A549 (cell line): ENCODE results near the gene CDAN1. TPM values are rescaled to one million over a fixed set of nuclear protein-coding genes. Genes with fewer than 3 reads are reported as not detected.

Source experiments
- ATAC-seq, 2 experiments: fragments of 200-7000 bp in 1 of 2; fragments of >200 bp in 1 of 2; cut with Nextera tagmentation in 1 of 2; cut with Tn5 transposase in 1 of 2; 3 replicates each; pipeline versions ENCODE4 v1.8.0 to v1.9.1; 2018 to 2020; ENCODE audit warnings: mild to moderate bottlenecking in 1 of 2, moderate library complexity in 1 of 2
- CTCF ChIA-PET: fragments of 300-600 bp; sonication (Branson Sonifier 250); formaldehyde crosslinking; extraction: SDS; loops from one replicate; lab custom pipeline; 2021; ENCODE audit warnings: antibody characterized with exemption, inconsistent platforms; lab: Yijun Ruan, JAX
- POLR2A ChIA-PET: fragments of 350-600 bp; formaldehyde crosslinking; extraction: SDS; loops from one replicate; lab custom pipeline; 2021; ENCODE audit warnings: antibody characterized with exemption, inconsistent platforms; lab: Yijun Ruan, JAX
- DNase-seq, 2 experiments: peaks; one replicate each; pipeline versions ENCODE4 v3.0.0 to v3.0.0-alpha.2; 2011 to 2016; ENCODE audit warnings: low read depth in 1 of 2, low spot score in 1 of 2
- FAIRE-seq: peaks from 2 replicates; lab custom pipeline; 2011; peaks lifted over from hg19 to GRCh38; lab: Jason Lieb, UNC
- H3K27ac ChIP-seq, 2 experiments: fragments of >200 bp; sonication (Bioruptor Twin); formaldehyde crosslinking; 3 replicates each; pipeline ENCODE4 v1.5.1; 2016 to 2017
- H3K4me1 ChIP-seq: fragments of >200 bp; sonication (Bioruptor Twin); formaldehyde crosslinking; 3 replicates; pipeline ENCODE4 v1.6.1; 2016
- H3K4me2 ChIP-seq: fragments of >200 bp; sonication (Bioruptor Twin); formaldehyde crosslinking; 3 replicates; pipeline ENCODE4 v1.6.1; 2016
- H3K4me3 ChIP-seq: fragments of >200 bp; sonication (Bioruptor Twin); formaldehyde crosslinking; 3 replicates; pipeline ENCODE4 v1.5.1; 2016
- H3K9me3 ChIP-seq: fragments of >200 bp; sonication (Bioruptor Twin); formaldehyde crosslinking; 3 replicates; pipeline ENCODE4 v1.6.1; 2016
- CBX2 ChIP-seq: fragments of 200-600 bp; sonication (generic); IDR thresholded peaks from 2 replicates; pipeline ENCODE4 v1.6.1; 2016; ENCODE audit warnings: low read depth, mild to moderate bottlenecking, borderline replicate concordance
- CEBPB ChIP-seq, 2 experiments: fragments of >200 bp in 1 of 2; sonication (Bioruptor Twin) in 1 of 2; formaldehyde crosslinking in 1 of 2; IDR thresholded peaks; 2 replicates each; pipeline ENCODE4 v1.6.1; 2012 to 2016
- CHD2 ChIP-seq: fragments of 150-350 bp; IDR thresholded peaks from 2 replicates; pipeline ENCODE4 v1.6.1; 2014; ENCODE audit warnings: low read length; ENCODE audit not compliant: partially characterized antibody
- EHF ChIP-seq: fragments of 250-450 bp; sonication (Bioruptor Pico); IDR thresholded peaks from 2 replicates; pipeline ENCODE4 v1.5.0; 2020; ENCODE audit warnings: mild to moderate bottlenecking
- EHMT2 ChIP-seq: fragments of 200-600 bp; sonication (generic); IDR thresholded peaks from 2 replicates; pipeline ENCODE4 v1.6.1; 2016; ENCODE audit warnings: antibody characterized with exemption, low read depth, mild to moderate bottlenecking, moderate library complexity
- FOSL2 ChIP-seq, 2 experiments: fragments of 450-650 bp in 1 of 2; fragments of >200 bp in 1 of 2; sonication (Bioruptor Twin) in 1 of 2; formaldehyde crosslinking; IDR thresholded peaks; 2 replicates each; pipeline versions ENCODE4 v1.5.0 to v1.6.1; 2016 to 2020; ENCODE audit warnings: mild to moderate bottlenecking in 1 of 2, moderate library complexity in 1 of 2
- FOXS1 ChIP-seq: fragments of 250-450 bp; sonication (Bioruptor Pico); IDR thresholded peaks from 2 replicates; pipeline ENCODE4 v1.5.0; 2020; ENCODE audit warnings: mild to moderate bottlenecking, moderate library complexity
- HES2 ChIP-seq: fragments of >200 bp; sonication (Bioruptor Twin); formaldehyde crosslinking; IDR thresholded peaks from 2 replicates; pipeline ENCODE4 v1.6.1; 2016
- HEYL ChIP-seq: fragments of 250-450 bp; sonication (Bioruptor Pico); IDR thresholded peaks from 2 replicates; pipeline ENCODE4 v1.8.0; 2021; ENCODE audit warnings: mild to moderate bottlenecking, moderate library complexity
- HOXA7 ChIP-seq: fragments of 250-450 bp; sonication (Bioruptor Pico); IDR thresholded peaks from 2 replicates; pipeline ENCODE4 v1.5.0; 2020; ENCODE audit warnings: mild to moderate bottlenecking, moderate library complexity
- JUN ChIP-seq, 2 experiments: fragments of >200 bp; sonication (Bioruptor Twin); formaldehyde crosslinking; IDR thresholded peaks; 2 replicates in 1 of 2; 3 replicates in 1 of 2; pipeline ENCODE4 v1.6.1; 2016 to 2017
- JUNB ChIP-seq: fragments of >200 bp; sonication (Bioruptor Twin); formaldehyde crosslinking; IDR thresholded peaks from 2 replicates; pipeline ENCODE4 v1.6.1; 2016
- MAFK ChIP-seq: fragments of 450-650 bp; IDR thresholded peaks from 2 replicates; pipeline ENCODE4 v1.6.1; 2014; ENCODE audit not compliant: partially characterized antibody
- PHF8 ChIP-seq: fragments of 200-600 bp; sonication (generic); IDR thresholded peaks from 2 replicates; pipeline ENCODE4 v1.6.1; 2016; ENCODE audit warnings: low read depth, mild to moderate bottlenecking, antibody characterized with exemption, moderate library complexity, borderline replicate concordance
- RAD21 ChIP-seq, 2 experiments: fragments of >200 bp in 1 of 2; sonication (Bioruptor Twin) in 1 of 2; formaldehyde crosslinking in 1 of 2; IDR thresholded peaks in 1 of 2; conservative IDR thresholded peaks in 1 of 2; 2 replicates in 1 of 2; 3 replicates in 1 of 2; pipeline ENCODE4 v1.6.1; 2012 to 2018; ENCODE audit warnings: inconsistent platforms in 1 of 2
- RNF2 ChIP-seq: fragments of 200-600 bp; sonication (generic); IDR thresholded peaks from 2 replicates; pipeline ENCODE4 v1.6.1; 2016; ENCODE audit warnings: low read depth, mild to moderate bottlenecking, antibody characterized with exemption, moderate library complexity, borderline replicate concordance
- SMC3 ChIP-seq: fragments of >200 bp; sonication (Bioruptor Twin); formaldehyde crosslinking; IDR thresholded peaks from 3 replicates; pipeline ENCODE4 v1.6.1; 2018; ENCODE audit warnings: inconsistent platforms
- USF2 ChIP-seq: fragments of 450-650 bp; IDR thresholded peaks from 2 replicates; pipeline ENCODE4 v1.6.1; 2014; ENCODE audit warnings: antibody characterized with exemption
- ZC3H11A ChIP-seq: fragments of 450-650 bp; IDR thresholded peaks from 2 replicates; pipeline ENCODE4 v1.6.1; 2014; ENCODE audit warnings: antibody characterized with exemption, mild to moderate bottlenecking
- ZNF302 ChIP-seq: fragments of 250-450 bp; sonication (Bioruptor Pico); IDR thresholded peaks from 2 replicates; pipeline ENCODE4 v1.9.0; 2021; ENCODE audit warnings: inconsistent platforms, mild to moderate bottlenecking, moderate library complexity
- ZSCAN20 ChIP-seq: fragments of 250-450 bp; sonication (Bioruptor Pico); IDR thresholded peaks from 2 replicates; pipeline ENCODE4 v1.8.0; 2022; ENCODE audit warnings: mild to moderate bottlenecking, moderate library complexity
- WGBS: methylation state at CpG from one replicate; pipeline ENCODE4 v1.1.6; 2017; ENCODE audit errors: missing lambda C conversion rate; 5-methylcytosine and 5-hydroxymethylcytosine counted together
- polyA plus RNA-seq, 4 experiments: library from polyadenylated mRNA; depleted of rRNA in 3 of 4; stranded (reverse); fragments of >200 nt; fragmentation: RNase III in 1 of 4; extraction: RNeasy Plus Mini Kit Qiagen cat#74134 plus additional on column Dnase treatment in 1 of 4; gene quantifications; 2 replicates in 3 of 4; 3 replicates in 1 of 4; pipeline ENCODE4 v1.2.3, GENCODE V29; 2011 to 2017
- TF ChIP-seq, protein P1 (sequence below): fragments of >200 bp; sonication (Bioruptor Twin); formaldehyde crosslinking; IDR thresholded peaks from 3 replicates; pipeline ENCODE4 v1.6.1; 2016
- TF ChIP-seq, protein P2 (sequence below): fragments of 200-600 bp; sonication (generic); IDR thresholded peaks from 2 replicates; pipeline ENCODE4 v1.6.1; 2016; ENCODE audit warnings: antibody characterized with exemption, mild to moderate bottlenecking, moderate library complexity
- TF ChIP-seq, protein P3 (sequence below): fragments of 250-450 bp; sonication (Bioruptor Pico); IDR thresholded peaks from 2 replicates; pipeline ENCODE4 v1.5.0; 2020; ENCODE audit warnings: low read depth, mild to moderate bottlenecking, moderate library complexity
- TF ChIP-seq, protein P4 (sequence below): IDR thresholded peaks from 2 replicates; pipeline ENCODE4 v1.6.1; 2012; ENCODE audit warnings: low read depth, borderline replicate concordance
- TF ChIP-seq, protein P5 (sequence below): fragments of >200 bp; sonication (Bioruptor Twin); formaldehyde crosslinking; IDR thresholded peaks from 3 replicates; pipeline ENCODE4 v1.5.1; 2016

CDAN1 gene
- polyA plus RNA-seq, 2 of the 4 experiments (the other 2 are of a cell fraction), result 2.9 to 6.9 TPM

GRCh38 chr15:42693496-42693895 lies 43.4 kb downstream of the CDAN1 start:
- CTCF ChIA-PET, result interaction anchor here (0.6 kb wide), 1 partner anchor 62 kb away, joined by 3 read pairs; no protein-coding TSS in a partner anchor
- POLR2A ChIA-PET, result no interaction called here
- TF ChIP-seq FOXS1 (CRISPR knock-in tag) (no peak), USF2 (no peak), MAFK (no peak), FOSL2 (IDR thresholded peaks at IDR 0.05) (no peak), FOSL2 (CRISPR knock-in tag; IDR thresholded peaks at IDR 0.05) (no peak), JUNB (no peak), CHD2 (no peak), ZC3H11A (no peak), CBX2 (no peak)
- TF ChIP-seq, protein P1, sequence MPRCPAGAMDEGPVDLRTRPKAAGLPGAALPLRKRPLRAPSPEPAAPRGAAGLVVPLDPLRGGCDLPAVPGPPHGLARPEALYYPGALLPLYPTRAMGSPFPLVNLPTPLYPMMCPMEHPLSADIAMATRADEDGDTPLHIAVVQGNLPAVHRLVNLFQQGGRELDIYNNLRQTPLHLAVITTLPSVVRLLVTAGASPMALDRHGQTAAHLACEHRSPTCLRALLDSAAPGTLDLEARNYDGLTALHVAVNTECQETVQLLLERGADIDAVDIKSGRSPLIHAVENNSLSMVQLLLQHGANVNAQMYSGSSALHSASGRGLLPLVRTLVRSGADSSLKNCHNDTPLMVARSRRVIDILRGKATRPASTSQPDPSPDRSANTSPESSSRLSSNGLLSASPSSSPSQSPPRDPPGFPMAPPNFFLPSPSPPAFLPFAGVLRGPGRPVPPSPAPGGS, result no peak
- TF ChIP-seq, protein P2, sequence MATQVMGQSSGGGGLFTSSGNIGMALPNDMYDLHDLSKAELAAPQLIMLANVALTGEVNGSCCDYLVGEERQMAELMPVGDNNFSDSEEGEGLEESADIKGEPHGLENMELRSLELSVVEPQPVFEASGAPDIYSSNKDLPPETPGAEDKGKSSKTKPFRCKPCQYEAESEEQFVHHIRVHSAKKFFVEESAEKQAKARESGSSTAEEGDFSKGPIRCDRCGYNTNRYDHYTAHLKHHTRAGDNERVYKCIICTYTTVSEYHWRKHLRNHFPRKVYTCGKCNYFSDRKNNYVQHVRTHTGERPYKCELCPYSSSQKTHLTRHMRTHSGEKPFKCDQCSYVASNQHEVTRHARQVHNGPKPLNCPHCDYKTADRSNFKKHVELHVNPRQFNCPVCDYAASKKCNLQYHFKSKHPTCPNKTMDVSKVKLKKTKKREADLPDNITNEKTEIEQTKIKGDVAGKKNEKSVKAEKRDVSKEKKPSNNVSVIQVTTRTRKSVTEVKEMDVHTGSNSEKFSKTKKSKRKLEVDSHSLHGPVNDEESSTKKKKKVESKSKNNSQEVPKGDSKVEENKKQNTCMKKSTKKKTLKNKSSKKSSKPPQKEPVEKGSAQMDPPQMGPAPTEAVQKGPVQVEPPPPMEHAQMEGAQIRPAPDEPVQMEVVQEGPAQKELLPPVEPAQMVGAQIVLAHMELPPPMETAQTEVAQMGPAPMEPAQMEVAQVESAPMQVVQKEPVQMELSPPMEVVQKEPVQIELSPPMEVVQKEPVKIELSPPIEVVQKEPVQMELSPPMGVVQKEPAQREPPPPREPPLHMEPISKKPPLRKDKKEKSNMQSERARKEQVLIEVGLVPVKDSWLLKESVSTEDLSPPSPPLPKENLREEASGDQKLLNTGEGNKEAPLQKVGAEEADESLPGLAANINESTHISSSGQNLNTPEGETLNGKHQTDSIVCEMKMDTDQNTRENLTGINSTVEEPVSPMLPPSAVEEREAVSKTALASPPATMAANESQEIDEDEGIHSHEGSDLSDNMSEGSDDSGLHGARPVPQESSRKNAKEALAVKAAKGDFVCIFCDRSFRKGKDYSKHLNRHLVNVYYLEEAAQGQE, result no peak
- TF ChIP-seq, all 56 proteins: peak for 0
- no peak overlapping the region for H3K4me2 ChIP-seq
- no peaks in the 10 kb centered on the region for H3K9me3 ChIP-seq
- no peaks in the 10 kb centered on the region for H3K4me1 ChIP-seq
- FAIRE-seq (no peak), ATAC-seq (no peak), DNase-seq (no peak)
- H3K4me3 ChIP-seq, result no peak overlapping the region
- no peak overlapping the region for H3K27ac ChIP-seq
- 93% methylated on average over 6 of the region's 6 CpGs for WGBS

DNA sequence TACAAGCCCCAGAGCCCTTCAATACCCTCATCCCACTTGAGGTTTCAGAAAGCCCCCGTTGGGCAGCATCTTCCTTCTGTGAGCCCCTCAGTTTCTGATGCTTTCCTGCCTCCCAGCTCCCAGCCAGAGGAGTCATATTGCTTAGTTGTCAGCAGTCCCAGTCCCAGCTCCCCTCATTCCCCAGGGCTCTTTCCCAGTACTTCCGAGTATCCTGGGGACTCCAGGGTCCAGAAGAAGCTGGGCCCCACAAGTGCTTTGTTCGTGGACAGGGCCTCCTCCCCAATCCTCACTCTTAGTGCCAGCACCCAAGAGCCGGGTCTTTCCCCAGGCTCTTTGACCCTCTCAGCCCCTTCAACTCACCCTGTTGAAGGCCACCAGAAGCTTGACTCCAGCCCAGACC lies 43.9 kb downstream of the CDAN1 start:
- H3K4me2 ChIP-seq, result no peak overlapping the region
- POLR2A ChIA-PET, result no interaction called here
- WGBS, result 90% methylated on average over 4 of the region's 4 CpGs
- CTCF ChIA-PET, result interaction anchor here (0.8 kb wide), 1 partner anchor 17 kb away, joined by 3 read pairs; no protein-coding TSS in a partner anchor
- no peak overlapping the region for H3K27ac ChIP-seq
- no peak for FAIRE-seq
- ATAC-seq, result no peak
- H3K4me3 ChIP-seq, result no peak overlapping the region
- no peaks in the 10 kb centered on the region for H3K4me1 ChIP-seq
- DNase-seq, result no peak
- TF ChIP-seq JUNB, result no peak
- no peak for TF ChIP-seq RNF2
- TF ChIP-seq ZNF302 (CRISPR knock-in tag), result no peak
- TF ChIP-seq, protein P3, sequence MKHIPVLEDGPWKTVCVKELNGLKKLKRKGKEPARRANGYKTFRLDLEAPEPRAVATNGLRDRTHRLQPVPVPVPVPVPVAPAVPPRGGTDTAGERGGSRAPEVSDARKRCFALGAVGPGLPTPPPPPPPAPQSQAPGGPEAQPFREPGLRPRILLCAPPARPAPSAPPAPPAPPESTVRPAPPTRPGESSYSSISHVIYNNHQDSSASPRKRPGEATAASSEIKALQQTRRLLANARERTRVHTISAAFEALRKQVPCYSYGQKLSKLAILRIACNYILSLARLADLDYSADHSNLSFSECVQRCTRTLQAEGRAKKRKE (CRISPR knock-in tag), result no peak
- no peak for TF ChIP-seq PHF8
- no peak for TF ChIP-seq JUN (IDR thresholded peaks at IDR 0.05)
- TF ChIP-seq EHMT2, result no peak
- no peak for TF ChIP-seq HEYL (CRISPR knock-in tag)
- no peak for TF ChIP-seq ZSCAN20 (CRISPR knock-in tag)
- no peak for TF ChIP-seq RAD21 (conservative IDR thresholded peaks at IDR 0.05 in 1 of 2, IDR thresholded peaks at IDR 0.05 in 1 of 2)
- TF ChIP-seq CHD2, result no peak
- no peak for TF ChIP-seq HES2
- TF ChIP-seq, protein P4, sequence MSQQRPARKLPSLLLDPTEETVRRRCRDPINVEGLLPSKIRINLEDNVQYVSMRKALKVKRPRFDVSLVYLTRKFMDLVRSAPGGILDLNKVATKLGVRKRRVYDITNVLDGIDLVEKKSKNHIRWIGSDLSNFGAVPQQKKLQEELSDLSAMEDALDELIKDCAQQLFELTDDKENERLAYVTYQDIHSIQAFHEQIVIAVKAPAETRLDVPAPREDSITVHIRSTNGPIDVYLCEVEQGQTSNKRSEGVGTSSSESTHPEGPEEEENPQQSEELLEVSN, result no peak
- TF ChIP-seq, protein P1, result no peak
- no peak for TF ChIP-seq SMC3
- no peak for TF ChIP-seq HOXA7
- no peak for TF ChIP-seq EHF
- TF ChIP-seq, protein P5, sequence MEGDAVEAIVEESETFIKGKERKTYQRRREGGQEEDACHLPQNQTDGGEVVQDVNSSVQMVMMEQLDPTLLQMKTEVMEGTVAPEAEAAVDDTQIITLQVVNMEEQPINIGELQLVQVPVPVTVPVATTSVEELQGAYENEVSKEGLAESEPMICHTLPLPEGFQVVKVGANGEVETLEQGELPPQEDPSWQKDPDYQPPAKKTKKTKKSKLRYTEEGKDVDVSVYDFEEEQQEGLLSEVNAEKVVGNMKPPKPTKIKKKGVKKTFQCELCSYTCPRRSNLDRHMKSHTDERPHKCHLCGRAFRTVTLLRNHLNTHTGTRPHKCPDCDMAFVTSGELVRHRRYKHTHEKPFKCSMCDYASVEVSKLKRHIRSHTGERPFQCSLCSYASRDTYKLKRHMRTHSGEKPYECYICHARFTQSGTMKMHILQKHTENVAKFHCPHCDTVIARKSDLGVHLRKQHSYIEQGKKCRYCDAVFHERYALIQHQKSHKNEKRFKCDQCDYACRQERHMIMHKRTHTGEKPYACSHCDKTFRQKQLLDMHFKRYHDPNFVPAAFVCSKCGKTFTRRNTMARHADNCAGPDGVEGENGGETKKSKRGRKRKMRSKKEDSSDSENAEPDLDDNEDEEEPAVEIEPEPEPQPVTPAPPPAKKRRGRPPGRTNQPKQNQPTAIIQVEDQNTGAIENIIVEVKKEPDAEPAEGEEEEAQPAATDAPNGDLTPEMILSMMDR, result no peak
- no peak for TF ChIP-seq MAFK
- TF ChIP-seq CEBPB (IDR thresholded peaks at IDR 0.05), result no peak
- no peaks in the 10 kb centered on the region for H3K9me3 ChIP-seq
